AG09309 (cell line): ENCODE results near the gene BACE2.
"Not testable (repeated sequence)": the region's sequence is repeated elsewhere in the genome, so short reads cannot be mapped to it uniquely, and the experiment has no call there.

Source experiments
- DNase-seq: peaks from one replicate; pipeline ENCODE4 v3.0.0-alpha.2; 2010; ENCODE audit warnings: low read depth
- H3K4me3 ChIP-seq: 2 replicates; pipeline ENCODE4 v1.5.1; 2011; ENCODE audit warnings: mild to moderate bottlenecking, low read depth, low read length, moderate library complexity; ENCODE audit not compliant: control insufficient read depth
- CTCF ChIP-seq: IDR thresholded peaks from 2 replicates; pipeline ENCODE4 v1.5.1; 2011; ENCODE audit warnings: mild to moderate bottlenecking, low read depth, low read length, inconsistent platforms; ENCODE audit not compliant: insufficient read depth, control insufficient read depth; ENCODE audit errors: missing control alignments

Gene BACE2

GRCh38 chr21:41307219-41307618 is 139.3 kb downstream of the BACE2 start:
- no peak for TF ChIP-seq CTCF
- no peak for DNase-seq

GRCh38 chr21:41313285-41314164 is 145.6 kb downstream of the BACE2 start:
- DNase-seq, H3K4me3 ChIP-seq: not testable (repeated sequence)

More at GRCh38 chr21:41307219-41307618, 139.3 kb downstream of the BACE2 start:
- H3K4me3 ChIP-seq: no peak overlapping the region

- no peak for DNase-seq
- H3K4me3 ChIP-seq: no peak overlapping the region
- TF ChIP-seq CTCF: no peak
Measured at GRCh38 chr21:41315726-41316125, 147.8 kb downstream of the BACE2 start.

- no peak for DNase-seq
- no peak within 1 kb of the TSS for H3K4me3 ChIP-seq
- no peak for TF ChIP-seq CTCF
Measured at GRCh38 chr21:41316200-41317062, 148.5 kb downstream of the BACE2 start, which contains the start of gene FAM3B. Gene FAM3B, plus strand, starts transcription at chr21:41316801. Its CDS starts 79 bp downstream, at chr21:41316880.

GRCh38 chr21:41317063-41317392 is 149.1 kb downstream of the BACE2 start:
- H3K4me3 ChIP-seq: no peak overlapping the region
- DNase-seq: no peak
- TF ChIP-seq CTCF: no peak

- no peak overlapping the region for H3K4me3 ChIP-seq
- DNase-seq: no peak
- no peak for TF ChIP-seq CTCF
Measured at GRCh38 chr21:41317458-41317857, 149.5 kb downstream of the BACE2 start.

- no peak for TF ChIP-seq CTCF
- no peak overlapping the region for H3K4me3 ChIP-seq
- DNase-seq: no peak
Measured at GRCh38 chr21:41318218-41318617, 150.3 kb downstream of the BACE2 start.
